Dermis blood vessel endothelial cell (primary cell): ENCODE results near the gene SUGCT. TPM values are rescaled to one million over a fixed set of nuclear protein-coding genes. Genes with fewer than 3 reads are reported as not detected.
A peak's percentile ranks its signal among the peaks of the same experiment; 100 is the strongest.

Experiments
- DNase-seq: peaks from one replicate; pipeline ENCODE4 v3.0.0; 2010
- total RNA-seq: library from RNA; depleted of rRNA; stranded (reverse); fragments of >200 nt; gene quantifications from 2 replicates; pipeline ENCODE4 v1.2.3, GENCODE V29; 2014

Gene SUGCT
- total RNA-seq, 1 donor from 2014 or later = 1.0 TPM

DNA sequence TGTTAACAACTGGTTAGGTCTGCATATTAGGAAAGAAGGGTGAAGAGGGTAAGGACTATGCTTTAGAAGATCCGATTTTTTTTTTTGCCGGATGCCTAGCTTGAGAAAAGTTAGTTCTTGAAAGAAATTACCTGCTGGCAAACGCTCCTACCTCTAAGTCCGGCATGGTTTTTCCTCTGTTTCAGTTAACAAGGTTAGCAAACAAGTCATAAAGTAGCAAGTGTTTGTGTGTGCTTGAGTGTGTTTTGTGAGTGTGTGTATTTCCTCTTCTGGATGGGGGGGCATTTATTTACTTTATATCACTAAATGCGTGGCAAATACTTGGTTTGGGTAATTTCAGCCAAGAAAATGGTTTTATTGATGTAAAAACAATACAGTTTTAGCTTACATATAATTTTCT lies 195.6 kb downstream of the SUGCT start:
- DNase-seq = no peak

DNA sequence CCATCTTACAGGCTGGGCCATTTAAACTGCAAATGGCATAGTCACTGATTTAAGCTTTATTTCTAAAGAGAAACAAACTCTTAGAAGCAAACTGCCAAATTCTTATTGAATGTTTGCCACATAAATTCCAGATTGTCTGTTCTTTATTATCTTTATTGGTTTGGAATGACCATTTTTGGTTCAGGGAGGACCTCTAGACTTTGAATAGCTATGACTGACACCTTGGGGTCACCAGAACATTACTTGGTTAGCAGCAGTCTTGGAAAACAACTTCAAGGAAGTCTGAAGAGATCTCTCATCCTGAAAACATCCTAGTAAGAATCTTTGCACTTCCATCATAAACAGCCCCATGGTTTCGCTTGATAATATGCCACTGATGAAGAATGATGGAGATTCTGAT lies 197.1 kb downstream of the SUGCT start:
- DNase-seq = no peak

DNA sequence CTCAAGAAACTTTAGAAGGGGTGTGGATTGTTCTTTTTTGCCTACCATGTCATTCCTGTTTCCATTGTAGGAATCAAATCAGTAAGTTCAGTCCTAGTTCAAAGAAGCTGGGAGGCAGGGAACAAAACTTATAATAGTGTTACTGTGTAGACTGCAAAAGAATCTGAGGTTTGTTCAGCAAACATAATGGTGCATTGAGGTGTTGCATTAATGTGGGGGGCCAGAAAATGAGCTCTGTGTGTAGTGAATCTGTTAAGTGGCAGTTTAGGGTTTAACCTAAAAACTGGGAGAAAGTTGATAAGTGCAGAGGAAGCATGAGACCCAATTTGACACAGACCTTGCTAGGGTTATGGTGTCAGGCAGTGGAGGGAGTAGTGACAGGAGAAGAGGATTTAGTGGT lies 197.7 kb downstream of the SUGCT start:
- DNase-seq = no peak

DNA sequence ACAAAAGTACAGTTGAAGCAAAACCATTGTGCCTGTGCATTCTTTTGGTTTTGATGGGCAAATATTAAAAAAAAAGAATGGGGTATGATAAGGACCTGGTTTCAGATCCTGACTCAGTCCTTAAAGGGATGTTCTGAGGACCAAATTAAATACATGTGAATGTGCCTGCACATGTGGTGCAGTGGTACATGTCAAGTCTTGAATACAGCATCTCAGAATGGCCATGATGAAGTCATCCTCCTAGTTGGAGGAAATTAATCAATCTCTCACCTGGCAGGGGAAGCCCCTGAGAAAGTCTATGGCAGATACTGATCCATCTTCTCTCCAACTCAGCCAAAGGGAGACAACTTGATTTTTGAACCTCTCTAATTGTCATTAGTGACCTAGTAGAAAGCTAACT lies 207.0 kb downstream of the SUGCT start:
- no peak for DNase-seq

DNA sequence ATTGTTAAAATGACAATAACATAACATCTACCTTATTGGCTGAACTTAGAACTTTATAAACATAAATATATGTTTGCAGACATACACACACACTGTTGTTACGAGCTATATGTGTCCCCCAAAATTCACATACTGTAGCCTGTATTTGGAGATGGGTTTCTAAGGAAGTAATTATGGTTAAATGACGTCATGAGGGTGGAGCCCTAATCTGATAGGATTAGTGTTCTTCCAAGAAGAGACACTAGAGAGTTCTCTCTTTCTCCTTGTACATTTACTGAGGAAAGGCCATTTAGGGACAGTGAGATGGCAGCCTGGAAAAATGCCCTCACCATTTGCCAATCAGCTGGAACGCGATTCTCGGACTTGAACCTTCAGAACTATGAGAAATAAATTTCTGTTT lies 211.7 kb downstream of the SUGCT start:
- no peak for DNase-seq

DNA sequence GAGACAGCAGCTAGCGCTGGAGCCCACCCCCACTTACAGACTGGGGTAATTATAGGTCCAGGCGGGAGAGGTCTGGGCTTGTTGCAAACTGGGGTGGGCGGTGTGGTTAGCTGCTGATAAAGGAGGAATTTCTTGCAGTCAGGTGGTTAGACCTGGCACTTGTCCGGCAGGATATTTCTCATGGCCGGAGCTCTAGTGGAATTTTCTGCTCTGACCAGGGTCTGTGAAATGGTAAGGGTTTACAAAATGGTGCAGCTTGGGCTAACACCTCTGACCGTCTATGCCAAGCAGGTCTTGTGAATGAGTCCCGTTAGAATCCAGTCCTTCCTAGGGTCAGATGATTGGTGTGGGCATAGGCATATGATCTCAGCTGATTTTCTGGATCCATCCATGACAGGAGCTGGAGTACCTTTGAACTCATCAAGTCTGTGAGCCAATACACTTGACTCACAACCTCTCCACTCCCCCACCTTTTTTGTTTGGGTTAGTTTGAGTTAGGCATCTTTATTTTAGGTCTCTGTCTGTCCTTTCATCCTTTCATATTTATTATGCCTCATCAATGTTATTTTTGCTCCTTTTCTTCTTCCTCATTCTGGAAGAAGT lies 213.4 kb downstream of the SUGCT start:
- DNase-seq = no peak

DNA sequence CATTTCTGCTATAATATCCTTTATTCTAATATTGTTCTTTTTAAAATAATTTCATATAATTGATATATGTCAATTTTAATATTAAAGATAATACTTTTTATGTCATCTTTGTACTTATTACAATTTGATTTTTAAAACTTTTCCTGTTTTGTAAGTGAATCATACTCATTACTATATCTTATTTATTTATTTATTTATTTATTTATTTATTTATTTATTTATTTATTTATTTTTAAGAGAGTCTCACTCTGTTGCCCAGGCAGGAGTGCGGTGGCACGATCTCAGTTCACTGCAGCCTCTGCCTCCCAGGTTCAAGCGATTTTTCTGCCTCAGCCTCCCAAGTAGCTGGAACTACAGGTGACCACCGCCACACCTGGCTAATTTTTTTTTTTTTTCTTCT lies 215.3 kb downstream of the SUGCT start:
- DNase-seq = no peak

DNA sequence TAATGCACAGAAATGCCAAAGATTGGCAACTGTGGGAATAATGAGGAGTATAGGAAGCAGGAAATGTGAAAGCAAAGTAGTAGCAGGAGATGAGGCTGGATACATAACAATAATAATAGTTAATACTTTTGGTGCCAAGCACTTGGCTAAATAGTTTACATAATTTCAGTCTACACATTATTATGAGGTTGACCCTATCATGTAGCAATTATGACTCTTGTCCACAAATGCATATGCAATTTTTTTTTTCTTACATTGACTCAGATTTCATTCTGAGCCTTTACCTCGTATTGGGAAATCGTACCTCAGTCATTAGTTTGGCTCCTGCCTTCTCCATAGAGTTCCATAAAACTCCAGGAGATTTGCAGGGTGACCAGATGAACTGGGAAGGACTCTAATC lies 219.9 kb downstream of the SUGCT start:
- DNase-seq = no peak

DNA sequence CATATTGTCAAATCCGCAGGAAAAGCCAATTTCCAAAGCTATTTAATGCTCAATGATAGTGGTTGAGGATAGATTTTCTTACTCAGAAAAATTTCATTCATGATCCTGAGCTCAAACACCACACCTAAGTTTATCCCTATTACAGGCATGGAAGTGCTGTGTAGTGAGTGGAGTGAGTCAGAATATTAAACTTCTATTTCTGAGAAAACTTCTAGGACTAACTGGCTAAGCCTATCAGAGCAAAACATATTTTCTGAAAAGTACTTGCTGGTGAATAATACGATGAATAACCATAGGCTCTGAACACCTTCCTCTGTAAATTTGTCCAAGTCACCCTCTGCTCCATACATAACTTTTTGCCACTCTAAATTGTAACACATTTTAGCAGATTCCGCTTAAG lies 221.5 kb downstream of the SUGCT start:
- DNase-seq = no peak

DNA sequence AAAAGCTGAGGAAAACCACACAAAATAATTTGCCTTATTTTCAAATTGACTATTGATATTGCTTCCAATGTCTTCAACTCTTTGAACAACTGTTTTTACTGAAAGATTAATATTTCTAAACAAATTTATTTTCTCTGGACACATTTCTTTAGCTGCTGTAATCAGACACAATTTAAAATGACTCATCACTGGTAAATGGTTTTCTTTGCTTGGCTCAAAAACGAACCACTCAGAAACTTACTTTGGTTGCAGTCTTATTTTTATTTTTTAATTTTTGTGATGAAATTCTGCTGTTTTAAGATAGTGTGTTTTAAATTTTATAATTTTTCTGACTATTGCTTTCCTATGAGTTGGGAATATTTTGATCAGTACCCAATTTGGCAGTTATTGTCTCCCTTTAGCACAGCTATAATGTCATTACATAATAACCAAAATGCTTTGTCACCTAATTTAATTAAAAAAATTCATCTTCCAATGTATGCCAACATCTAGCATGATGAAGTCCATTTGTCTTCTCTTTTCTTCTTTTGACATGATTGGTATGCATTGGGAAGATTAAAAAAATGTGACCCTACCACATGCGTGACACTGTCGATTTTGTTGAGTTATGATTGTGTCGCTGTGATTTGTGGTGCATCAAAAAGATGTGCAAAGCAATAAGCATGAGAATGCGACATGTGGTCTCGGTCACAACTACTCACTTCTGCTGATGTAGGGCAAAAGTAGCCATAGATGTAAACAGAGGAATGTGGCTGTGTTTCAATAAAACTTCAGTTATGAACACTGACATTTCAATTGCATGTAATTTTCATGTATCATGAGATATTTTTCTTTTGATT lies 222.3 kb downstream of the SUGCT start:
- no peak for DNase-seq

DNA sequence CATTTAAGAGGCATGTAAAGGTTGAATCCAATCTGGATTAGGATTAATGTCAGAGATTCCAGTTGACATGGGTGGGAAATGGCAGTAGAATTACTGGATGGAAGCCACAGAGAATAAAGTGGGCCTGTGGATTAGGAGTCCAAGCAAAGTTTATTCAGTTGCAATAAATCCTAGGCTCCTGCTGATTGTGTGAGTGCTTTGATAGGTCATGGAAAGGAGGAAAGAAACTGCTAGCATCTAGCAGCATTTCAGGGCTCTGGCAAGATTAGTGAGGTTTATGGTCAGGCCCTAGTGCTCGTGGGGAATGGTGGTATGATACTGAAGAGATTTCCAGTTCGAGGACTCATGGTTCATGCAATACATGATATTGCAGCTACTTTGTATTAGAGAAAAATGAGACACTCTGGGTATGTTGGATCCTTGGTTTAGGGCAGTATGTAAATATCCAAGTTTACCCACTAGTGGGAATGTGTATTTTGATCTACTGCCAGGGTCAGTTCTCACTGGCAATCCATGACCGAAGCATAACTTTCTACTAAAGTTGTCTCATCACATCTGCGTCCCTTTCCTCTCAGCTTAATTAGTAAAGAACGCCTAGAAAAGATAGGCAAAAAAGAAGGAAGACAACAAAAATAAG lies 235.0 kb downstream of the SUGCT start:
- no peak for DNase-seq

DNA sequence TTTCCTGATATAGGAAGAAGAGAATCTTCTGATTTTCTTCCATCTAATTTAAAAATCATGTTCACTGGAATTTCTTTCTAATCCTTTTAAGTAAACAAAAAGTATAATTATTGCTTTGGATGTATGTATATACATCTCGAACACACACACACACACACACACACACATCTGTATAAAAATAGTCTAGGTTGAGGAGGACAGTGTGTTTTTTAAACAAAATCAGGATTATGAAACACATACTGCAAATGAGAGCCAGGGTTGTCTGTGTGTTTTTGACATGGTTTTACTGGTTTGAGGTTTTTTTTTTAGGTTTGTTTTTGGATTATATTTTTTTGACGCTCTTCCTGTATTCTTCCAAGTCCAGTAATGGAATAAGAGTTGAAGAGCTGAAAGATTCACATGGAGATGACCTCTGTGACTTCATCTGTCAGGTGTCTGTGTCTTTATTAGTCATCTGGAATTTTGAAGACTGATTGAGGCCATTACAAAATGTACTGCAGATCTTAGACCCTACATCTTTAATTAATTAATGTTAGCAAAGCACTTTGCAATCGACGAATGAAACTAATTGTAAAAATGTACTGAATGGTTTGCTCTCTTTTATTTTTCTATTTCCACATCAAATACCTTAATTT lies 237.1 kb downstream of the SUGCT start:
- no peak for DNase-seq

DNA sequence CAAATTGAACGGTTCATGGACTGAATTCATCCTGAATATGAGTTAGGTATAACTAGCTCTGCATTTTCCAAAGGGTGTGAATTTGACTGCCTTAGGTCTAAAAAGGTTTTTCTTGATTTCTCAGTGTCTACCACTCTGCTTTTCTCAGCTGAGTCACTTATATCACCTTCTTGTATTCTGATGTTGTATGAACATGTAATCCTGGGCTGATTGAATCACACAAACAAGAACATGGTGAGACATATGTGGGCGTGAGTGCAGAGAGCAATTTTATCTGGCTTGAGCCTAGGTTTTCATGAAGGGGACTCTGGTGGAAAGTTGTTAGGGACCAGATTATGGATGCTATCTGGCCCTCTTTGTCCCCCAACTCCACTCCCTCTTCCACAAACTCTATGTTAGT lies 239.8 kb downstream of the SUGCT start:
- no peak for DNase-seq

DNA sequence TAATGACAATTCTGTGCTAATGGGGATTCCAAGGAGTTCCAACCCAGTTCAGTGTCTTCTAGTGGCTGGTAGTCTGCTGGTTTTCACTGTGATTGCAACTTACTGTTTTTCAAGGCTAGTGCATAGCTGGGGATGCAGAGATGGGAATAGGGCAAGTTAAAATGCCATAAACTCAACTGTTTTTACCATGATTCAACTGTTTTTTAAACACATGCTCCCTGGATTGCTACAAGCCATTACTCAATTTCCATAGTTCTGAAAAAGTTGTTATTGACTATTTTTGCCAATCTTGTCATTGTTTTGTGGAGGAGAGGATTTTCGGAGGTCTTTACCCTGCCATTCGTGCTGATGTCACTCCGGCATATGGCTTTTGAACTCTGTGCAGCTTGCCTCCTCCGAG lies 245.3 kb downstream of the SUGCT start:
- no peak for DNase-seq

DNA sequence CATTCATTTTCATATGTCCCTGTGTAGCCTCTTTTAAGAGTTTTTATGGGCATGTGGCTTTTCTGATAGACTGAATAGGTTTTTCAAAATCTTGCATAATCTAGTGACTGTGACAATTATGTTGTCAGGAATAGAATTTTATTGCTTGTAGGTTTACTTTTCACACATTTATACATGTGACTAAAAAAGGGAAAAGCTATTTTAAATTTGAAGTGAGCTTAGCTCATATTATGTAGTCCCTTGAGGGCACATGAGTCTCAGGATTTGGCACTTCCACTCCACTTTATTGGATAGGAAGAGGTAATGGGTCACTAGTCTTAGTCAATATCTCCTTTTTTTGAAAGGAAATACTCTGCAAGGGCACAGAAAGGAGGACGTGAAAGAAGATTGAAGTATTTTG lies 247.3 kb downstream of the SUGCT start:
- DNase-seq = no peak

DNA sequence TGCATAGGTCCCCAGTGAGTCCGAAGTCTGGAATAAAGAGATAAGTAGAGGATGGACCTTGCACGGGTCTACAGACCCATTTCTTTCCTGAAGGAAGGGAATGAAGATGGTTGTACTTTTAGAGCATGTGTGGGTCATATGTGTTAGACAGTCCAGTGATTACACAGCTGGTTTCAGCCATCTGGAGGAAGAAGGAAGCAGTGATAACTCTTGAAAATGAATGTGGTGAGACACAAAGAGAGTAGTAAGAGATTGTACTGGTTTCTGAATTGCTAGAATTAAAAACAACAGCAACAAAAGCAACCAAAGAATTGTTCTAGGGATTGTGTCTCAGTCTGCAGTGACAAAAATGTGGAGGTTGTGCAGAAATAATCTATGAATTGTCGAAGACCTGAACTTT lies 258.9 kb downstream of the SUGCT start:
- DNase-seq = no peak

DNA sequence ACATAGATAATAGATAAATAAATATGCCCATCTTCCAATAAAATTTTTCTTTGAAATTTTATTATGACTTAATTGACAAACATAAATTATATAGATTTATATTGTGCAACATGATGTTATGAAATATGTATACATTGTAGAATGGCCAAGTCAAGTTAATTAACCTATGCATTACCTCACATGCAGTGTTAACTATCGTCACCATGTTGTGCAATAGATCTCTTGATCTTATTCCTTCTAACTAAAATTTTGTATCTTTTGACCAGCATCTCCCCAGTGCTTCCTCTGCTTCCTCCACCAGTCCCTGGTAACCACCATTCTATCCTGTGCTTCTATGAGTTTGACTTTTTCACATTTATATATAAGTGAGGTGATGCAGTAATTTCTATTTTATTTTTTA lies 259.6 kb downstream of the SUGCT start:
- no peak for DNase-seq

DNA sequence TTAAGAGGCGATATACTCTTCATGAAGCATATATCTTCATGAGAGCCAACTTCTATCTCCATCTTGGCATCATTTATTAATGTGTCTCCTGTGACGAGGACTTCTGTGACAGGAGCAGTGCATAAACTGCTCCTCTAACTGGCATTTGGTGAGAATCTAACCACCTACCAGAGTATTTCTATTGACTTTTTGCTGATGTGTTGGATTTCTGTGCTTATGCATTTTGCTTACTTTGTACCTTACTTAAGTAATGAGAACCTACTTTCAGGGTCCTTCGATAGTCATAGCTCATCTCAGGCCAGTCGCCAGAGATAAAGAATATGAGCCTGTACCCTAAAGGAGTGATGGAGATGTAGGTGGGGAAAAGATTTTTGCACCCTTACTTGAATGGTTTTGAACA lies 265.7 kb downstream of the SUGCT start:
- no peak for DNase-seq

DNA sequence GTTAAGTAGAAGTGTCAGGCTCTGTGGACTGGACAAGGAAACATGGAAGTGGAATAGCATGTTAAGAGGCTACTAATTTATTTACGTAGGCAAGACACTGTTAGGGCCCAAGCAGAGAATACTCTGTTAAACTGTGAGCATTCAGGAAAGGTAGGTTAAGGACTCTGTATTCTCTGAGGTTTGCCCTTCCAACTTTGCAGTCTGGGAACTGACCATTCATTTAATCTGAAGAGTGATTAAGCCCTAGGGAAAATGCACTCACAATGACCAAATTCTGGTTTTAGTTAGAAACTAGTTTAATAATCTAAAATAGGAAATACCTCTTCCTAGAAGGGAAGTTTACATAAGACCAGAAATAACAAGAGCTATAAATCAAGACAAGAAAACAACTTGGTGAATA lies 266.6 kb downstream of the SUGCT start:
- peak; percentile 6 for DNase-seq

DNA sequence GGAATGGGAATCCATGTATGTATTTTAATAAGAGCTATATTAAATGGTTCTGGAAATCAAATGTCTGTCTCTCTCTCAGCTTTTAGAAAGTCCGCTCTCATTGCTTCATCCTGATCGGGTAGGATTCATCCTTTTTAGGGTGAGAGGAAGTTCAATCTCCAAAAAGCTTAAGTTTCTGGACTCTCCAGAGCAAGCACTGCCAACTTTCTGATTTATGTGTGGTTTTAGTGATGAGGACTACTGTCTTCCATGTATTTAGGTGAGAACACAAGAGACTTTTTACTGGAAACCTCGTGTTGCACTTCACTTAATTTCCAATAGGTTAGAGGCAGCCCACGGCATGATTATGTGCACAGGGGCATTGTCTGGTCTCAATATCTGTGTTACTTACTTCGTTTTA lies 267.9 kb downstream of the SUGCT start:
- DNase-seq = no peak

DNA sequence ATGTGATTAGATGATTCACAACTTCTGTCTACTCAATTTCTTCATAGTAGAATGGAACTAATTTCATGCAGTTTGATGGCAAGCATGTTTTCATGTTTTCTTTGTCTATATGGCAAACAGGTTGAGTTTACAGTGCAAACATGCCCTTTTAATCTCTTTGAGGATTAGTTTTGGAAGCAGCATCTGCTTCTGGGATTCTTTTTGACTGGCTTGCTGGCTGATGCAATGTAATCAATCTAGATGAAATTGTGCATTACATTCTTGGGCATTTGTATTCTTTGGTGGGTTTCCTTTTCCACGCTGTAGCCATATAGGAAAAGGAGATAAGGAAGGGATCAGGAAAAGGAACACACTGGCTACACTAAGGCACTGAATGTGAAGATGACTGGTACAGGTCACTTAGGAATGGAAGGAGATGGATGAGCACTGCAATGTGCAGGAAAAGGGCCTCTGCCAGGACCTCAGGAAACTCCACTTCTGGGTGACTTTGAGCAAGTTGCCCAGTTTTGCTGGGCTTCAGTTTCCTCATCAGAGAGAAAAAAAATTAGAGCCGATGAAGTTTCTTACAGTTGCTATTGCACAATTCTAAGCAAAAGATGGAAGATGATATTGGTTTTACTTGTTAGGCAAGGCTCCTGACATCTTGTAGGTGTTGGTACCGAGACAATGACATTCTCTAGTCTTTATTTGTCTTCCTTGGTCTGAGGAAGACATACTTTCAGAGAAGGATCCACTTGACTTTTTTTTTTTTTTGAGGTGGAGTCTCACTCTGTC lies 269.1 kb downstream of the SUGCT start:
- DNase-seq = no peak

DNA sequence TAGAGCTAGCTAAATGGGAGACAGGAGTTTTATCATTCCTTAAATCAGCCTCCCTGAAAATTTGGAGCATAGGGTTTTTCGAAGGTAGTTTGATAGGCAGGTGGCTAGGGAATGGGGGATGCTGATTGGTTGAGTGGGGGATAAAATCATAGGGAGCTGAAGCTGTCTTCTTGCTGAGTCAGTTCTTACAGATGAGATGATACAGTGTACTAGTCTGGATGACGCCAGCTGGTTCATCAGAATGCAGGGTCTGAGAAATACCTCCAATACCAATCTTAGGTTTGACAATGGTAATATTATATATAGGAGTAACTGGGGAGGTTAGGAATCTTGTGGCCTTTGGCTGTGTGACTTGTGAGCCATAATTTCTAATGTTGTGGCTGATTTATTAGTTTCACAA lies 271.2 kb downstream of the SUGCT start:
- DNase-seq = no peak

DNA sequence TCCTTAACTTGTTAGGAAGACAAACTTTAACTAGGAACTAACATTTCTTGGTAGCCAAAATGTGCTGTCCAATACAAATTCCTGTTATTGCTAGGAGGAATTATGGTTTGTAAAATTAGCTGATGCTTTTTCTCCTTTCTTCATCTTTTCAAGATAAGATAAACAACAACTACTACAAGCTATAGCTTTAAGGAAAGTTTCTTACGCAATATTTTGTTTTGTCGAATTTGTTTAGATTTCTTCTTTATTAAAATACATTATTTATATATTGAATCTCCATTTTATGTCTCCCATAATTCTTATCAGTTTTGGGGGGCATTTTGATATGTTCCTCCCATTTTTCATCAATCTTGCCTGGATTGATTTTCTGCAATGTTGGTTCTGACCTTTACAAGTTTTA lies 277.5 kb downstream of the SUGCT start:
- DNase-seq = no peak
